ENCODE data around the gene SLC8A3.

SLC8A3 gene

DNA sequence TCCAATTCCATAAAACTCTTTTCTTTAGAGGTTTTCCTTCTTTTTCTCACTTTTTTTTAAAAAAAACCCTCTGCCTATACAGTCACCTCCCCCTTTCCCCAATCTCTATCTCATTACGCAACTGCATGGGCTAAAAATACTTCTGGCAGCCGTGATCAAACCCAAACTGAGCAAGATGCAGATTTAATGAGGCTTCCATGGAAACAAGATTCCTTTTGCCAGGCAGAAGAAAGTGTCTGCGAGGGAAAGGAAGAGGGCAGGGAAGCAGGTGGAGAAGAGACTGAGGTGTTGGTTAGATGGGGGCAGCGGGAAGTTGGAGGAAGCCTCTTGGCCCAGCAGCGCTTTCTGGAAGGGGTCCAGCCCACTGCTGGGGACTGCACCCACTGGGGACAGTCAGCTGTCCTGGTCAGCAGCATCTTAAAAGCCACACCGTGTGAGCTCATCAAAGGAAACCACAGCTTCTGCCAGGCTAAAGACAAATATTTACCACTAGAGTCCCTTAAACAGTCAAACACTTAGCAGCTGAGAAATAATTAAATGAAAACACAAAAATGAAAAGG, 90.4 kb downstream of the SLC8A3 start:
- TF ChIP-seq, protein P1, sequence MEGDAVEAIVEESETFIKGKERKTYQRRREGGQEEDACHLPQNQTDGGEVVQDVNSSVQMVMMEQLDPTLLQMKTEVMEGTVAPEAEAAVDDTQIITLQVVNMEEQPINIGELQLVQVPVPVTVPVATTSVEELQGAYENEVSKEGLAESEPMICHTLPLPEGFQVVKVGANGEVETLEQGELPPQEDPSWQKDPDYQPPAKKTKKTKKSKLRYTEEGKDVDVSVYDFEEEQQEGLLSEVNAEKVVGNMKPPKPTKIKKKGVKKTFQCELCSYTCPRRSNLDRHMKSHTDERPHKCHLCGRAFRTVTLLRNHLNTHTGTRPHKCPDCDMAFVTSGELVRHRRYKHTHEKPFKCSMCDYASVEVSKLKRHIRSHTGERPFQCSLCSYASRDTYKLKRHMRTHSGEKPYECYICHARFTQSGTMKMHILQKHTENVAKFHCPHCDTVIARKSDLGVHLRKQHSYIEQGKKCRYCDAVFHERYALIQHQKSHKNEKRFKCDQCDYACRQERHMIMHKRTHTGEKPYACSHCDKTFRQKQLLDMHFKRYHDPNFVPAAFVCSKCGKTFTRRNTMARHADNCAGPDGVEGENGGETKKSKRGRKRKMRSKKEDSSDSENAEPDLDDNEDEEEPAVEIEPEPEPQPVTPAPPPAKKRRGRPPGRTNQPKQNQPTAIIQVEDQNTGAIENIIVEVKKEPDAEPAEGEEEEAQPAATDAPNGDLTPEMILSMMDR (IDR thresholded peaks at IDR 0.05) = no peak

DNA sequence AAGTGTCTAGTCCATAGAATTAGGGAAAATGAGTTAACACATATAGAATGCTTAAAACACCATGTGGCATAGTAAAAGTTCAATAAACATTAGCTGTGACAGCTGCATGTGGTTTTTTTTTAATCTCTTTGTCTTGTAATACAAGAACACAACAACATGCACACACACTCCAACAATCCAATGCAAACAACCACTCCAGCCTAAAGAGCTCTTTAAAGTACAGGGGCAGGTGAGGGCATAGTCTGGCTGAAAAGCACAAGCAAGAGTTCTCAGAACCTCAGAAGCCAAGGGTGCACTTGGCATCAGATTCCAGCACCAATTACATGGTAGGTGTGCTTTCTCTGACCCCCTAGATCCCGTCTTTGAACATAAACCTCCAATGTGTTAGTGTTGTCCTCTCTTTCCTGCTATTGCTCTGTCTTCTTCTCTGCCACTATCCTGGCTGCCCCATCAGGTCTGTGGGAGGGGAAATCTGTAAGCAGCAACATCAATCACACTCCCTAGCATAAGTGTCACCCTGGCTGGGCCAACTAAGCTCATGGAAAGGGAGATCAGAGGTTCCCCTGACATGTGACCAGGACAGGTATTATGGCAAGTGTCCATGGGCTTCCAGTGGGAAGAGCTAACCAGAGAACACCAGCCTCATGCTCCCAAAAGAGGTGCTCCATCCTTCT, 91.0 kb downstream of the SLC8A3 start:
- no peak overlapping the region for H3K27ac ChIP-seq
- peaks cover 8% of the 10 kb centered on the region for H3K27me3 ChIP-seq
- H3K9me3 ChIP-seq = no peaks in the 10 kb centered on the region
- H3K36me3 ChIP-seq = no peaks in the 10 kb centered on the region
- no peaks in the 10 kb centered on the region for H3K4me1 ChIP-seq (ENCODE audit: control insufficient read depth in 1 of 2, insufficient read depth in 1 of 2, low read depth in 1 of 2, low read length in 1 of 2)
- no peak overlapping the region for H3K4me3 ChIP-seq (ENCODE audit: low read depth in 1 of 2, low read length in 1 of 2)
- TF ChIP-seq, protein P1 (IDR thresholded peaks at IDR 0.05) = no peak

More for the DNA sequence above, 90.4 kb downstream of the SLC8A3 start:
- Histone ChIP-seq H3K9me3 (no peaks in the 10 kb centered on the region), H3K27ac (no peak overlapping the region), H3K36me3 (no peaks in the 10 kb centered on the region), H3K27me3 (peaks cover 8% of the 10 kb centered on the region), H3K4me3 (ENCODE audit: low read depth in 1 of 2, low read length in 1 of 2) (no peak overlapping the region), H3K4me1 (ENCODE audit: control insufficient read depth in 1 of 2, insufficient read depth in 1 of 2, low read depth in 1 of 2, low read length in 1 of 2) (no peaks in the 10 kb centered on the region)

DNA sequence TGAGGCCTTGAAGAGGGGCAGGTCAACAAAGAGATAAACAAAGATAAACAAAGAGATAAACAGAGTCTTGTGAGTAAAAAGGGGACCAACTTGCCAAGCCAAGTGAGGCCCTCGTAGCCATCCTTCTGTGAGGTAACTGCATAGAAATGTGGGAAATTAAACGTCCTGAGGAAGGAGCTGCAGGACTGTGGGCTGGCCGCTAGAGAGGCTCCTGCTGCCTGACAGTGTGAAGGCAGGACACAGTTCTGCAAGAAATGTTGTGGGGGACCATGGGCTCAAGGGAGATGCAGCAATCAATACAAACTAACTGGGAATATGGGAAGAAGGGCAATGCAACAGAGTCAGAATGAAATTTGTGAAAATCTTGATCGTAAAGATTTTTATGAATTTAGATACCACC, 91.9 kb downstream of the SLC8A3 start:
- TF ChIP-seq, protein P1 (IDR thresholded peaks at IDR 0.05) = no peak
- Histone ChIP-seq H3K4me1 (ENCODE audit: control insufficient read depth in 1 of 2, insufficient read depth in 1 of 2, low read depth in 1 of 2, low read length in 1 of 2) (no peaks in the 10 kb centered on the region), H3K4me3 (ENCODE audit: low read depth in 1 of 2, low read length in 1 of 2) (no peak overlapping the region), H3K36me3 (no peaks in the 10 kb centered on the region), H3K27me3 (peaks cover 8% of the 10 kb centered on the region), H3K27ac (no peak overlapping the region), H3K9me3 (no peaks in the 10 kb centered on the region)

DNA sequence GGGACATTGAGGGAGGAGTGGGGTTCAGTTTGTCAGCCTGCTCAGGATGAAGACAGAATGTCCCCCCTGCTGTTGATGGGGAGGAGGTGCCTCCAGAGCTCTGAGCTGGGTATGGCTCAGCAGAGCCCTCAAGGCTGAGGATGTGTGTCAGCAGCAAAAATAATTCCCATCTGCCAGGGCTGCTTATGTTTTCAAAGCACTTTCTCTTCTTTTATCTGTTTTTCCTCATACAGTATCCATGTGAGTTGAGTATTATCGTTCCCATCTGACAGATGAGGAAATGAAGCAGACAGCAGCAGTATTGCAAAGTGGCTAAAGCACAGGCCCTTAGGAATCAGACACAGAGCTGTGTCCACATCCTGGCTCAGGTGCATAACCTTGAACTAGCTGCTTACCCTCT, 94.1 kb downstream of the SLC8A3 start:
- no peak overlapping the region for H3K4me3 ChIP-seq (ENCODE audit: low read depth in 1 of 2, low read length in 1 of 2)
- H3K27me3 ChIP-seq = peaks cover 14% of the 10 kb centered on the region
- H3K36me3 ChIP-seq = no peaks in the 10 kb centered on the region
- H3K27ac ChIP-seq = no peak overlapping the region
- no peaks in the 10 kb centered on the region for H3K9me3 ChIP-seq
- TF ChIP-seq, protein P1 (IDR thresholded peaks at IDR 0.05) = no peak
- no peaks in the 10 kb centered on the region for H3K4me1 ChIP-seq (ENCODE audit: control insufficient read depth in 1 of 2, insufficient read depth in 1 of 2, low read depth in 1 of 2, low read length in 1 of 2)

DNA sequence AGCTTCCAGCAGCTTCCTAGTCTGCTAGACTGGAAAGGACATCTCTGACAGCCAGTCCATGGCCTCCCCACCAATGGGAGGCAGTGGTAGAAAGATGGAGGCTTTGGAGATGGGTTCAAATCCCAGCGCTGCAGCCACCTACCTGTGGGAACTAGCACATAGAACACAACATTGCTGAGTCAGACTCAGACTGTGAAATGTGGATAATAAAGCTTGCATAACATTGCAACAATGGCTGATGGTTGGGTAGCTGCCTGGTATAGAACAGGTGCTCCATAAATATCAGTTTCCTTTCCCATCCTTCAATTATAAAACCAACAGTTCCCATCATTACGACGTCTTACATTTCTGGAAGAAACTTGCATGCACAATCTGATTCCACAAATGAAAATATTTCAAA, 94.6 kb downstream of the SLC8A3 start:
- Histone ChIP-seq H3K4me3 (ENCODE audit: low read depth in 1 of 2, low read length in 1 of 2) (no peak overlapping the region), H3K36me3 (no peaks in the 10 kb centered on the region), H3K4me1 (ENCODE audit: control insufficient read depth in 1 of 2, insufficient read depth in 1 of 2, low read depth in 1 of 2, low read length in 1 of 2) (no peaks in the 10 kb centered on the region), H3K27ac (no peak overlapping the region), H3K27me3 (peaks cover 17% of the 10 kb centered on the region), H3K9me3 (no peaks in the 10 kb centered on the region)
- TF ChIP-seq, protein P1 (IDR thresholded peaks at IDR 0.05) = no peak

Data from neutrophil (primary cell).